Caki2 (cell line): ENCODE measurements around the gene LIMA1. TPM values are rescaled to one million over a fixed set of nuclear protein-coding genes. Genes with fewer than 3 reads are reported as not detected.
A peak's percentile ranks its signal among the peaks of the same experiment; 100 is the strongest.
"Not testable (repeated sequence)": the region's sequence is repeated elsewhere in the genome, so short reads cannot be mapped to it uniquely, and the experiment has no call there.

Experiments used
- DNase-seq: peaks from one replicate; pipeline ENCODE4 v3.0.0-alpha.2; 2015; ENCODE audit warnings: low read depth
- in situ Hi-C: cut with HindIII; loops from 2 replicates; pipeline ENCODE4 v1.10.0; 2016; ENCODE audit warnings: low sequenced_read_pairs, low pct_unique_long_range_greater_than_20kb, mixed read lengths
- total RNA-seq: library from RNA; depleted of rRNA; stranded (reverse); fragments of >200 nt; shearing (Covaris generic); gene quantifications from 2 replicates; pipeline ENCODE4 v1.2.3, GENCODE V29; 2014; ENCODE audit warnings: low replicate concordance

LIMA1 gene
- total RNA-seq, 1 experiment from 2014 or later, result 22.0 TPM

GRCh38 chr12:50256761-50257160 is 26.6 kb downstream of the LIMA1 start:
- DNase-seq, result no peak
- in situ Hi-C loops, result no loop called here

- in situ Hi-C loops, result no loop called here
- DNase-seq, result no peak
Observed at GRCh38 chr12:50252977-50253602, 30.2 kb downstream of the LIMA1 start.

GRCh38 chr12:50251619-50252252 is 31.6 kb downstream of the LIMA1 start:
- in situ Hi-C loops, result no loop called here
- DNase-seq, result no peak

GRCh38 chr12:50249464-50250182 is 33.7 kb downstream of the LIMA1 start:
- no peak for DNase-seq
- in situ Hi-C loops, result no loop called here

GRCh38 chr12:50248883-50249282 is 34.4 kb downstream of the LIMA1 start:
- no peak for DNase-seq
- in situ Hi-C loops, result no loop called here

- in situ Hi-C loops, result no loop called here
- DNase-seq, result no peak
Observed at GRCh38 chr12:50248411-50248810, 34.9 kb downstream of the LIMA1 start.

GRCh38 chr12:50247665-50248064 is 35.7 kb downstream of the LIMA1 start:
- DNase-seq, in situ Hi-C loops: not testable (repeated sequence)

- in situ Hi-C loops, result no loop called here
- peak; percentile 100 for DNase-seq
Observed at GRCh38 chr12:50246873-50247612, 36.3 kb downstream of the LIMA1 start.

GRCh38 chr12:50246197-50246865 is 37.0 kb downstream of the LIMA1 start:
- in situ Hi-C loops, result no loop called here
- peak; percentile 44 for DNase-seq

GRCh38 chr12:50243507-50243906 is 39.8 kb downstream of the LIMA1 start:
- in situ Hi-C loops, result no loop called here
- no peak for DNase-seq

GRCh38 chr12:50242751-50243191 is 40.5 kb downstream of the LIMA1 start:
- in situ Hi-C loops, result no loop called here
- DNase-seq, result peak; percentile 62

- in situ Hi-C loops, result no loop called here
- DNase-seq, result peak; percentile 57
Observed at GRCh38 chr12:50241178-50241577, 42.1 kb downstream of the LIMA1 start.

GRCh38 chr12:50240792-50241114 is 42.6 kb downstream of the LIMA1 start:
- in situ Hi-C loops, result no loop called here
- DNase-seq, result no peak

GRCh38 chr12:50240096-50240791 is 43.1 kb downstream of the LIMA1 start:
- in situ Hi-C loops, result no loop called here
- DNase-seq, result peak; percentile 77

- in situ Hi-C loops, result no loop called here
- DNase-seq, result no peak
Observed at GRCh38 chr12:50239355-50239891, 43.9 kb downstream of the LIMA1 start.

GRCh38 chr12:50234347-50234746 is 49.0 kb downstream of the LIMA1 start:
- peak; percentile 46 for DNase-seq
- in situ Hi-C loops, result no loop called here

- DNase-seq, result no peak
- in situ Hi-C loops, result no loop called here
Observed at GRCh38 chr12:50232771-50233209, 50.5 kb downstream of the LIMA1 start.

- in situ Hi-C loops, result no loop called here
- DNase-seq, result no peak
Observed at GRCh38 chr12:50232206-50232605, 51.1 kb downstream of the LIMA1 start.
